IPS-20b (cell line): ENCODE measurements around the gene CDC42EP4.
A peak's percentile ranks its signal among the peaks of the same experiment; 100 is the strongest.

Experiments used
- H3K27ac ChIP-seq: one replicate; pipeline ENCODE4 v1.5.1; 2013; ENCODE audit warnings: low read length
- H3K27me3 ChIP-seq: 2 replicates; pipeline ENCODE4 v1.6.1; 2013; ENCODE audit warnings: mild to moderate bottlenecking, low read length, inconsistent platforms; ENCODE audit not compliant: insufficient read depth
- H3K36me3 ChIP-seq: 2 replicates; pipeline ENCODE4 v1.6.1; 2013; ENCODE audit warnings: low read depth, mild to moderate bottlenecking, inconsistent platforms, low read length, moderate library complexity; ENCODE audit not compliant: insufficient read depth
- H3K4me1 ChIP-seq: 2 replicates; pipeline ENCODE4 v1.6.1; 2013; ENCODE audit warnings: mild to moderate bottlenecking, control low read depth, inconsistent platforms, low read length, moderate library complexity; ENCODE audit not compliant: insufficient read depth
- H3K4me3 ChIP-seq: 2 replicates; pipeline ENCODE4 v1.5.1; 2013; ENCODE audit warnings: mild to moderate bottlenecking, low read length, inconsistent platforms
- H3K9ac ChIP-seq: 2 replicates; pipeline ENCODE4 v1.6.1; 2013; ENCODE audit warnings: low read depth, mild to moderate bottlenecking, inconsistent platforms, low read length, moderate library complexity
- H3K9me3 ChIP-seq: 2 replicates; pipeline ENCODE4 v1.6.1; 2013; ENCODE audit warnings: mild to moderate bottlenecking, low read depth, low read length, inconsistent platforms; ENCODE audit not compliant: insufficient read depth

Gene CDC42EP4, protein sequence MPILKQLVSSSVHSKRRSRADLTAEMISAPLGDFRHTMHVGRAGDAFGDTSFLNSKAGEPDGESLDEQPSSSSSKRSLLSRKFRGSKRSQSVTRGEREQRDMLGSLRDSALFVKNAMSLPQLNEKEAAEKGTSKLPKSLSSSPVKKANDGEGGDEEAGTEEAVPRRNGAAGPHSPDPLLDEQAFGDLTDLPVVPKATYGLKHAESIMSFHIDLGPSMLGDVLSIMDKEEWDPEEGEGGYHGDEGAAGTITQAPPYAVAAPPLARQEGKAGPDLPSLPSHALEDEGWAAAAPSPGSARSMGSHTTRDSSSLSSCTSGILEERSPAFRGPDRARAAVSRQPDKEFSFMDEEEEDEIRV

DNA sequence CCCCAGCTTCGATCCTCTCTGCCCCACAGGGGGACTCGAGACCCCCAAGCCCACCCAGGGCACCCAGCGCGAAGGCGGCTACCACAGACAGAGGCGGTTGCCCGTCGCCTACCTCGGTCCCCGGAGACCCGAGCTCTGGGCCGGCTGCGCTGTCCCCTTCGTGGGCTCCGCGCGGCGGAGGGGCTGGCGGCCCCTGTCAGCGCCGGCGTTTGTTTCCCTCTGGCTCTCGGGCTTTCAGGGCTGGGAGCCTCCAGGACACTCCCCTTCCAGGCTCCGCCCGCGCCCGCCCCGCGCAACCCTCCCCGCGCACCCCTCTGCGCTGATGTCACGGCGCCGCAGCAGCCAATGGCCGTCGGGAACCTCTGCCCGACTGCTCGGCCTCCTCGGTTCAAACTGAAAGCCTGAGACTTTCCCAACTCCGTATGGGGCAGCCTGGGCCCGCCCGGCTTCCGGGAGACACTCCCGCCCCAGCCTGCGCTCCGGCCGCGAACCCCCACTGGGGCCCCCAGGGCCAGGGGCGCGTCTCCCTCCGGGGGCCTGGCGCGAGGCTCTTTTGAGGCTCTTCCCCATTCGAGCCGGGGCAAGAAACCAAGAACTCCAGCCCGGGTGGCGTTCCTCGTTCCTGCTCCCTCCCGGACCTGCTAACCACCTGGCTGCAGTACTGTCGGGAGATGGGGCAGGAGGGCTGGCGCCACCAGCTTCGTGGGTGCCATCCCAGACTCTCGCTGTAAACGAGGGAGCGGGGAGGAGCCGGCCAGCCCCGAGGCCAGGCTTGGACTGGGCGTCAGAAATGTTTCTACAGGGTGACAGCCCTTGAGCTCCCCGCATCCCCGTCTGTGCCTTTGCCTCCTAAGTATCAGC, at the start of gene CDC42EP4:
TSS of gene CDC42EP4 (minus strand) at position 221 of the 861 bp plus-strand sequence. CDS start 25,501 bp downstream, outside the sequence.
- H3K9ac ChIP-seq: peak within 1 kb of the TSS; percentile 86; the same call in 1 of the 2 replicates
- no peak within 1 kb of the TSS for H3K27ac ChIP-seq
- peak within 1 kb of the TSS; percentile 91 for H3K4me3 ChIP-seq
- H3K9me3 ChIP-seq: no peaks in the 10 kb centered on the region
- H3K36me3 ChIP-seq: no peaks in the 10 kb centered on the region
- H3K27me3 ChIP-seq: peaks cover 15% of the 10 kb centered on the region
- H3K4me1 ChIP-seq: peaks cover 24% of the 10 kb centered on the region

GRCh38 chr17:73360961-73361761, 49.4 kb upstream of the CDC42EP4 start:
- H3K9ac ChIP-seq: peak overlapping the region; percentile 76; the same call in 1 of the 2 replicates
- H3K9me3 ChIP-seq: no peaks in the 10 kb centered on the region
- no peaks in the 10 kb centered on the region for H3K36me3 ChIP-seq
- H3K27ac ChIP-seq: no peak overlapping the region
- peaks cover 26% of the 10 kb centered on the region for H3K4me1 ChIP-seq
- H3K4me3 ChIP-seq: peak overlapping the region; percentile 55; the same call in 1 of the 2 replicates
- H3K27me3 ChIP-seq: no peaks in the 10 kb centered on the region; the same call in 1 of the 2 replicates

- no peaks in the 10 kb centered on the region for H3K9me3 ChIP-seq
- H3K4me1 ChIP-seq: peaks cover 23% of the 10 kb centered on the region
- peak overlapping the region; percentile 13; the same call in 1 of the 2 replicates for H3K9ac ChIP-seq
- no peaks in the 10 kb centered on the region for H3K36me3 ChIP-seq
- no peak overlapping the region for H3K27ac ChIP-seq
- no peaks in the 10 kb centered on the region; the same call in 1 of the 2 replicates for H3K27me3 ChIP-seq
- peak overlapping the region; percentile 20; the same call in 1 of the 2 replicates for H3K4me3 ChIP-seq
These were observed 48.2 kb upstream of the CDC42EP4 start for GRCh38 chr17:73359987-73360410.

DNA sequence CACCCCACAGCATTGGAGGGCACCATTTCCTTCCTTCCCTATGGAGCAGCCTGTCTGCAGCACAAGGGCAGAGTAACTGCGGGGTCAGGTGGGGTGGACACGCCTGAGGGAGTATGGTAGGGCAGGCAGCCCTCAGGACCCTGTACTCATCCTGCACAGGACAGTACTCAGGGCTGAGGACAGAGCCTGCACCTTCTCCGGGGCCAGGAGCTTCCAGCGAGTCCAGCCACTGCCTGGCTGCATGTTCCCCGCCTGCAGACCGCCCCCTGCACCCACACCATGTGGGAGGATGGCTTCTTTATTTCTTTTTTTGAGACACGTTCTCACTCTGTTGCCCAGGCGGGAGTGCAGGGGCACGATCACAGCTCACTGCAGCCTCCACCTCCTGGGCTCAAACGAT, 47.6 kb upstream of the CDC42EP4 start:
- Histone ChIP-seq H3K27ac (no peak overlapping the region), H3K4me3 (no peak overlapping the region)

GRCh38 chr17:73358668-73359067, 46.9 kb upstream of the CDC42EP4 start:
- no peaks in the 10 kb centered on the region for H3K9me3 ChIP-seq
- H3K27ac ChIP-seq: no peak overlapping the region
- H3K9ac ChIP-seq: no peak overlapping the region
- H3K4me1 ChIP-seq: peaks cover 23% of the 10 kb centered on the region
- no peaks in the 10 kb centered on the region; the same call in 1 of the 2 replicates for H3K27me3 ChIP-seq
- H3K36me3 ChIP-seq: no peaks in the 10 kb centered on the region
- no peak overlapping the region for H3K4me3 ChIP-seq

More for the DNA sequence above, 47.6 kb upstream of the CDC42EP4 start:
- Histone ChIP-seq H3K4me1 (peaks cover 23% of the 10 kb centered on the region), H3K9me3 (no peaks in the 10 kb centered on the region), H3K27me3 (no peaks in the 10 kb centered on the region; the same call in 1 of the 2 replicates), H3K9ac (no peak overlapping the region; the same call in 1 of the 2 replicates), H3K36me3 (no peaks in the 10 kb centered on the region)

DNA sequence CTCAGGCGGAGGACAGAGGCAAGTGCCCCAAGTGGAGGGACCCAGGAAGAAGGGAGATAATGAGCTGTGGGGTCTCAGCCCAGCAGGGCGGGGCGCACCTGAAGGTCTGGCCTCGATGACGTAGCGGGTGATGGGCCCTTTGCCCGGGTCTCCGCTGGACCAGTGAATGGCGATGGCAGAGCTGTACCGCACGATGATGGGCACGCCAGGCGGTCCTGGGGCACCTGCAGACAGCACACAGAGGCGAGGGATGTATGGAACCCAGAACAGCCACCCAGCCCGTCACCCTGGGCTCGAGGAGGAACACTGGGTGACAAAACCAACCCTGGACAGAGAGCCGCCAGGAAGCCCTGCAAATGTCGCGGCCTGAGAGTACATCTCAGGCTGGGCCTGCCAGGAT, 46.2 kb upstream of the CDC42EP4 start:
- Histone ChIP-seq H3K9me3 (no peaks in the 10 kb centered on the region), H3K4me3 (no peak overlapping the region), H3K9ac (no peak overlapping the region), H3K4me1 (peaks cover 23% of the 10 kb centered on the region), H3K27me3 (no peaks in the 10 kb centered on the region; the same call in 1 of the 2 replicates), H3K36me3 (no peaks in the 10 kb centered on the region), H3K27ac (no peak overlapping the region)

DNA sequence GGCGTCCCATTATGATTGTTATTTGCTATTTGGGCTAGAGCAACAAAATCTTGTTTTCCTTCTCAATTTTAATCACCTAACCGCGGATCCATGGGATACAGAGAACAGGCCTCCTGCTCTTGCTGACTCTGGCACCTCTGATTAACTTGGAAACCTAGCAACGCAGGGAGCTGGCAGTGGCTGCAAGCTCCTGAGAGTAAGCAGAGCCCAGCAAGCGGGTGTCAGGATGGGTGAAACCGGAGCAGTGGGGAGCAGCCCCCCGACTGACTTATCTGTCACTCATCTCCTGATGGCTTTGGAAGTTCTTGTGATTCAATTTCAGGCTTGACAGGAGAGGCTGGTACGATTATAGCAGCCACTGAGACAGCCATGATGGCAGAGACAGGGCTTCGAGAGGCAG, 45.5 kb upstream of the CDC42EP4 start:
- H3K9ac ChIP-seq: no peak overlapping the region
- H3K36me3 ChIP-seq: no peaks in the 10 kb centered on the region
- no peak overlapping the region for H3K27ac ChIP-seq
- no peak overlapping the region for H3K4me3 ChIP-seq
- no peaks in the 10 kb centered on the region; the same call in 1 of the 2 replicates for H3K27me3 ChIP-seq
- no peaks in the 10 kb centered on the region for H3K9me3 ChIP-seq
- H3K4me1 ChIP-seq: peaks cover 20% of the 10 kb centered on the region

DNA sequence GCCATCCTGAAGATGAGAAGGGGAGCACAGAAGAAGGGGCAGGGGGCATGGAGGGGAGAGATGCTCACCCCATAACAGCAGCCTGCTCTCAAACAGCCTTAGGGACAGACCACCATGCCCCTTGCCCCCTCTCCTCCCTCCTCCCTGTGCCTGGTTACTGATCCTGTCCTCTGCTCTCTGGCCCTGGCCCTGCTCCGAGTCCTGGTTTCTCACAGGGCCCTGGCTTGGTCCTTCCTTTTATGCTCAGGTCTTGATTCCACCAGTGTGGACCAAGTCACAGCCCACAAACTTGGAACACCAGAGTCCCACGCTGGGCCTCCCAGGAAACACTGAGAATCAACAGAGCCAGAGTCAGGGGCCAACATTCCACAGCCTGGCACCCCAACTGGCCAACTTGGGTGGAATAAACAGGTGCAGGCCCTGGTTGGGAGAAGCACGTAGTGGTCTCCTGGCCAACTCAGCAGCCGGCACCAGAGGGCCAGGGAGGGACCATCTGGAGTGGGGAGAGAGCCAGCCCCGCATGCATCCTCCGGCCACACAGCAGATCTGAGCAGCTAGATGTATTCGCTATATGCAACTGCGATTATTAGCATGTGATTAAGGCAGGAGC, 44.9 kb upstream of the CDC42EP4 start:
- Histone ChIP-seq H3K27me3 (no peaks in the 10 kb centered on the region), H3K4me1 (peaks cover 15% of the 10 kb centered on the region), H3K9ac (no peak overlapping the region), H3K4me3 (no peak overlapping the region), H3K9me3 (no peaks in the 10 kb centered on the region), H3K36me3 (no peaks in the 10 kb centered on the region), H3K27ac (no peak overlapping the region)

DNA sequence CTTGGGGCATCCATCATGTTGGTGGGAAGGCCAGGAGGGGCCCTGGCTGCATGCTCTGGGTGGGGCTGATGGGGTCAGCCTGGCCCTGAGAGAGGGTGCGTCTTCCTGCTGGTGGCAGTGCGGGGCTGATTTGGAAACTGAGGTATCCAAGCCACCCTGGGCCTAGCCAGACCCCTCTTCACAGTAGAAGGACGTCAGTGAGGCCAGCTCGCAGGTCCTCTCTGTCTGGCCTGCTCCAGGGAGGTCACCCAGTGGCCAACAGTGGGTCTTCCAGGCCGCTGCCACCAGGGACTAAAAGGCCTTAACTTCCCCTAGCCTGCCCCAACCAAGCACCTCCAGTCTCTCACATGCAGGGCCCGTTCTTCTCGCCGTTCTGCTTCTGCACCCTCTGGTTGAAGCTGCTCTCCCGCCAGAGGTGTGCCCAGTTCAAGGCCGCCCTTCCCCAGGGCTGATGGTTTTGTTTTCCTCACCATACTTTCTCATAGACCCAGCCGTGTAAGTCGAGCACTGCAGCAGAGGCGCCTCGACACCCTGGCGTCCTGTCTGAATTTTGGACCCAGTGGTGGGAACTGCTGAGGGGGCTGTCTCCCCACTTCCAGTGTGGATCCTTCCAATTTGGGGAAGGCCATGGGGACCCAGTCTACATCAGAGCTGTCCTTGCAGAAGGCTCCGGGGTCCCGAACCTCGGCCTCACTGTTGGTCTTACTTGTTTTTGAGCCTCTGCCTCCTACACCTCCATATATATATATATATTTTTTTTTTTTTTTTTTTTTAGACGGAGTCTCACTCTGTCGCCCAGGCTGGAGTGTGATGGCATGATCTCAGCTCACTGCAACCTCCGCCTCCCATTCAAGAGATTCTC, 42.9 kb upstream of the CDC42EP4 start:
- Histone ChIP-seq H3K27ac (no peak overlapping the region), H3K4me3 (no peak overlapping the region), H3K27me3 (no peaks in the 10 kb centered on the region), H3K9ac (no peak overlapping the region), H3K4me1 (peaks cover 4% of the 10 kb centered on the region), H3K9me3 (no peaks in the 10 kb centered on the region), H3K36me3 (no peaks in the 10 kb centered on the region)

GRCh38 chr17:73352261-73352660, 40.5 kb upstream of the CDC42EP4 start:
- H3K27me3 ChIP-seq: no peaks in the 10 kb centered on the region
- H3K36me3 ChIP-seq: no peaks in the 10 kb centered on the region
- peaks cover 4% of the 10 kb centered on the region; the same call in 1 of the 2 replicates for H3K4me1 ChIP-seq
- H3K9ac ChIP-seq: no peak overlapping the region
- H3K9me3 ChIP-seq: no peaks in the 10 kb centered on the region
- H3K4me3 ChIP-seq: no peak overlapping the region
- H3K27ac ChIP-seq: no peak overlapping the region
